GM12878 (cell line): Measurements from ENCODE around the gene LIPE. TPM values are rescaled to one million over a fixed set of nuclear protein-coding genes. Genes with fewer than 3 reads are reported as not detected.

ENCODE experiments used
- ATAC-seq: fragments of 200-7000 bp; cut with Tn5 transposase; 3 replicates; pipeline ENCODE4 v1.9.1; 2020; ENCODE audit warnings: mild to moderate bottlenecking, moderate library complexity
- BruUV-seq: library from RNA; stranded (reverse); fragments of 400-500 nt; replicated peaks from 2 replicates; lab custom pipeline; 2021; lab: Mats Ljungman, UMichigan
- CTCF ChIA-PET: fragments of 300-600 bp; sonication (Branson Sonifier 250); formaldehyde crosslinking; extraction: SDS; loops from one replicate; lab custom pipeline; 2021; ENCODE audit warnings: inconsistent platforms; lab: Yijun Ruan, JAX
- POLR2A ChIA-PET: fragments of 350-600 bp; formaldehyde crosslinking; extraction: SDS; loops from one replicate; lab custom pipeline; 2021; ENCODE audit warnings: inconsistent platforms; lab: Charles Lee
- RAD21 ChIA-PET: fragments of 300-600 bp; sonication (Branson Sonifier 250); formaldehyde crosslinking; loops from one replicate; lab custom pipeline; 2023; ENCODE audit warnings: antibody characterized with exemption; ENCODE audit not compliant: unreplicated experiment; lab: Charles Lee
- SMC1A ChIA-PET: fragments of 300-600 bp; sonication (Branson Sonifier 250); formaldehyde crosslinking; loops from one replicate; lab custom pipeline; 2023; ENCODE audit not compliant: unreplicated experiment, uncharacterized antibody; lab: Charles Lee
- DNase-seq: peaks from one replicate; pipeline ENCODE4 v3.0.0-alpha.2; 2011; ENCODE audit warnings: low read depth, low spot score
- FAIRE-seq: peaks from 3 replicates; lab custom pipeline; 2011; peaks lifted over from hg19 to GRCh38; lab: Jason Lieb, UNC
- H2AFZ ChIP-seq: 2 replicates; pipeline ENCODE4 v1.6.0; 2011; ENCODE audit warnings: low read depth, low read length, control low read depth; ENCODE audit not compliant: control insufficient read depth
- H3K27ac ChIP-seq: 2 replicates; pipeline ENCODE4 v1.5.1; 2011; ENCODE audit warnings: control low read depth; ENCODE audit not compliant: control insufficient read depth, insufficient read depth
- H3K27me3 ChIP-seq, 2 experiments: replicated peaks in 1 of 2; 2 replicates each; pipeline versions ENCODE4 v1.6.0 to v1.6.1; 2011; ENCODE audit warnings: low read length in 1 of 2; ENCODE audit not compliant: control insufficient read depth in 2 of 2, insufficient read depth in 2 of 2
- H3K36me3 ChIP-seq, 2 experiments: 2 replicates each; pipeline ENCODE4 v1.5.1; 2011; ENCODE audit warnings: low read length in 1 of 2; ENCODE audit not compliant: control insufficient read depth in 2 of 2, insufficient read depth in 2 of 2
- H3K4me1 ChIP-seq: 2 replicates; pipeline ENCODE4 v1.6.1; 2011; ENCODE audit warnings: mild to moderate bottlenecking, low read length, moderate library complexity, mixed read lengths; ENCODE audit not compliant: control insufficient read depth, insufficient read depth
- H3K4me2 ChIP-seq: 2 replicates; pipeline ENCODE4 v1.6.0; 2011; ENCODE audit warnings: control low read depth; ENCODE audit not compliant: control insufficient read depth, insufficient read depth
- H3K4me3 ChIP-seq: fragments of 200-600 bp; sonication (generic); 2 replicates; pipeline ENCODE4 v1.5.1; 2016
- H3K79me2 ChIP-seq: 2 replicates; pipeline ENCODE4 v1.6.0; 2011; ENCODE audit warnings: low read length; ENCODE audit not compliant: control insufficient read depth, insufficient read depth
- H3K9ac ChIP-seq: 2 replicates; pipeline ENCODE4 v1.8.0; 2011; ENCODE audit warnings: low read length, control low read depth, mixed read lengths; ENCODE audit not compliant: control insufficient read depth, insufficient read depth
- H3K9me3 ChIP-seq: replicated peaks from 3 replicates; pipeline ENCODE4 v1.5.1; 2011; ENCODE audit warnings: mild to moderate bottlenecking, low read length; ENCODE audit not compliant: control insufficient read depth, insufficient read depth
- H4K20me1 ChIP-seq: 2 replicates; pipeline ENCODE4 v1.6.0; 2011; ENCODE audit not compliant: control insufficient read depth, insufficient read depth
- BCL3 ChIP-seq: IDR thresholded peaks from 2 replicates; pipeline ENCODE4 v1.6.1; 2011; ENCODE audit warnings: borderline replicate concordance, low read depth, mild to moderate bottlenecking, moderate library complexity, low read length; ENCODE audit not compliant: insufficient read depth, poor library complexity, severe bottlenecking
- CBFB ChIP-seq: IDR thresholded peaks from 2 replicates; pipeline ENCODE4 v1.6.1; 2016; ENCODE audit warnings: antibody characterized with exemption, low read depth
- CHD4 ChIP-seq: fragments of 200-600 bp; sonication (generic); IDR thresholded peaks from 2 replicates; pipeline ENCODE4 v1.6.1; 2016; ENCODE audit warnings: mild to moderate bottlenecking
- CREM ChIP-seq: IDR thresholded peaks from 2 replicates; pipeline ENCODE4 v1.6.1; 2014; ENCODE audit warnings: antibody characterized with exemption, low read depth
- E2F8 ChIP-seq: fragments of 450-650 bp; IDR thresholded peaks from 2 replicates; pipeline ENCODE4 v1.6.1; 2018; ENCODE audit warnings: mild to moderate bottlenecking, low read depth, moderate library complexity; ENCODE audit not compliant: partially characterized antibody
- GATAD2B ChIP-seq: fragments of 450-650 bp; conservative IDR thresholded peaks from 2 replicates; pipeline ENCODE4 v1.6.1; 2017; ENCODE audit warnings: low read depth, mild to moderate bottlenecking, moderate library complexity
- IKZF2 ChIP-seq, 2 experiments: fragments of 450-650 bp; IDR thresholded peaks; 2 replicates each; pipeline ENCODE4 v1.6.1; 2017; ENCODE audit warnings: mild to moderate bottlenecking in 2 of 2, moderate library complexity in 2 of 2
- POLR2AphosphoS2 ChIP-seq: IDR thresholded peaks from 2 replicates; pipeline ENCODE4 v1.6.1; 2011; ENCODE audit warnings: low read depth, mild to moderate bottlenecking, low read length, improper control_type of control experiment, moderate library complexity
- POU2F2 ChIP-seq: IDR thresholded peaks from 3 replicates; pipeline ENCODE4 v1.6.1; 2011; ENCODE audit warnings: low read depth, mild to moderate bottlenecking, low read length, borderline replicate concordance
- RUNX3 ChIP-seq: IDR thresholded peaks from 2 replicates; pipeline ENCODE4 v1.6.1; 2012; ENCODE audit warnings: low read length, inconsistent platforms
- STAT3 ChIP-seq: IDR thresholded peaks from 2 replicates; pipeline ENCODE4 v1.6.1; 2011; ENCODE audit warnings: low read depth, low read length, improper control_type of control experiment
- YY1 ChIP-seq: IDR thresholded peaks from 2 replicates; pipeline ENCODE4 v1.6.1; 2011; ENCODE audit warnings: low read depth, mild to moderate bottlenecking, low read length
- WGBS: methylation state at CpG from one replicate; pipeline ENCODE4 v1.1.6; 2016; ENCODE audit warnings: low lambda C conversion rate; ENCODE audit not compliant: insufficient replicate concordance, insufficient coverage; ENCODE audit errors: missing lambda C conversion rate; 5-methylcytosine and 5-hydroxymethylcytosine counted together
- in situ Hi-C: fragments of 300-500 bp; cut with MboI; formaldehyde crosslinking; loops from 9 replicates; pipeline ENCODE4 v1.14.3; 2018; ENCODE audit warnings: mixed read lengths
- intact Hi-C: fragments of 100-400 bp; cut with micrococcal nuclease; formaldehyde crosslinking; loops from one replicate; pipeline ENCODE4 v1.14.2; 2022; ENCODE audit not compliant: unreplicated experiment
- polyA plus RNA-seq, 11 experiments: library from polyadenylated mRNA; depleted of rRNA in 4 of 11; unstranded in 6 of 11; stranded (reverse) in 5 of 11; fragments of >200 nt; fragmentation: Nextera tagmentation in 4 of 11; fragmentation: Illumina TruSeq in 1 of 11; extraction: Ambion mirVana in 4 of 11; extraction: Trizol in 1 of 11; gene quantifications; 1 replicate in 1 of 11; 2 replicates in 10 of 11; pipeline versions ENCODE4 v1.2.1 to v1.2.3, GENCODE V29; 2011 to 2016; ENCODE audit warnings: inconsistent platforms in 2 of 11, missing spikeins in 2 of 11, low read depth in 1 of 11
- total RNA-seq, 4 experiments: library from RNA; depleted of rRNA in 3 of 4; stranded (reverse); fragments of >200 nt in 3 of 4; fragmentation: Illumina TruSeq in 1 of 4; extraction: Trizol in 1 of 4; gene quantifications; 2 replicates each; pipeline versions ENCODE4 v1.2.1 to v1.2.3, GENCODE V29; 2013 to 2021

Gene LIPE
- total and polyA plus RNA-seq, 10 of the 15 experiments (the other 5 are each of a cell fraction or from before 2014, with no cell fraction given), result 0.02 to 33.3 (median 9.5) TPM

GRCh38 chr19:42411581-42412178 lies 15.5 kb downstream of the LIPE start:
- H3K9me3 ChIP-seq, result no peaks in the 10 kb centered on the region
- ChIA-PET CTCF (interaction anchor here (1.2 kb wide), 1 partner anchor 15 kb away, joined by 3 read pairs; no protein-coding TSS in a partner anchor), SMC1A (interaction anchor here (0.7 to 1.1 kb wide), 2 partner anchors 8 to 111 kb away, joined by 3 to 5 read pairs; no protein-coding TSS in a partner anchor), POLR2A (no interaction called here), RAD21 (no interaction called here)
- no peaks in the 10 kb centered on the region for H3K79me2 ChIP-seq
- intact Hi-C loops (no loop called here), in situ Hi-C loops (no loop called here)
- DNase-seq (no peak), ATAC-seq (no peak), FAIRE-seq (no peak)
- H2AFZ ChIP-seq, result no peak overlapping the region
- H3K4me2 ChIP-seq, result no peak overlapping the region
- H3K27ac ChIP-seq, result no peak overlapping the region
- no peaks in the 10 kb centered on the region for H4K20me1 ChIP-seq
- BruUV-seq, result no TSS peak
- H3K4me1 ChIP-seq, result no peaks in the 10 kb centered on the region
- no peak overlapping the region for H3K9ac ChIP-seq
- TF ChIP-seq E2F8, result no peak
- no peak for TF ChIP-seq YY1
- TF ChIP-seq GATAD2B, result no peak
- TF ChIP-seq CBFB, result no peak
- TF ChIP-seq STAT3, result no peak
- no peak for TF ChIP-seq CREM
- no peak for TF ChIP-seq POU2F2
- no peak for TF ChIP-seq RUNX3
- no peak for TF ChIP-seq CHD4
- no peak for TF ChIP-seq IKZF2 (IDR thresholded peaks at IDR 0.05)
- no peak for TF ChIP-seq POLR2AphosphoS2
- no peak for TF ChIP-seq BCL3
- peaks cover 3 to 5% of the 10 kb centered on the region in 2 experiments; a peak in 2 of 4 replicates for H3K36me3 ChIP-seq
- no peaks in the 10 kb centered on the region for H3K27me3 ChIP-seq
- 78% methylated on average over 8 of the region's 8 CpGs for WGBS
- no peak overlapping the region for H3K4me3 ChIP-seq
